ENCODE measurements around the gene VPS26B.

GRCh38 chr11:134277183-134278001 is 52.9 kb downstream of the VPS26B start:
- no peak for TF ChIP-seq ZBTB33 (CRISPR knock-in tag; IDR thresholded peaks at IDR 0.05)
- TF ChIP-seq TRIM25 (IDR thresholded peaks at IDR 0.05; ENCODE audit: borderline replicate concordance): no peak
- no peak for TF ChIP-seq E2F5 (CRISPR knock-in tag; IDR thresholded peaks at IDR 0.05)
- TF ChIP-seq CTCF (IDR thresholded peaks at IDR 0.05 in 2 of 3, conservative IDR thresholded peaks at IDR 0.05 in 1 of 3; ENCODE audit: insufficient read depth in 2 of 3, low read depth in 1 of 3, low read length in 3 of 3): no peak
- TF ChIP-seq NFYB (IDR thresholded peaks at IDR 0.05; ENCODE audit: extremely low read depth, insufficient read length): no peak
- TF ChIP-seq STAG1 (CRISPR knock-in tag; IDR thresholded peaks at IDR 0.05; ENCODE audit: borderline replicate concordance): no peak
- no peak for TF ChIP-seq PTTG1 (tag; IDR thresholded peaks at IDR 0.05; ENCODE audit: low read depth)
- TF ChIP-seq SRSF9 (IDR thresholded peaks at IDR 0.05; ENCODE audit: borderline replicate concordance, low read depth, low read length): no peak
- no peak for TF ChIP-seq ZNF239 (CRISPR knock-in tag; IDR thresholded peaks at IDR 0.05)
- no peak for TF ChIP-seq NCOA4 (IDR thresholded peaks at IDR 0.05; ENCODE audit: partially characterized antibody)
- no peak for TF ChIP-seq DPF2 (IDR thresholded peaks at IDR 0.05)
- TF ChIP-seq GABPA (tag; conservative IDR thresholded peaks at IDR 0.05; ENCODE audit: low read depth): no peak

Data from K562 (cell line).